Stimulated activated CD8-positive, alpha-beta memory T cell treated with anti-CD3 and anti-CD28 coated beads, Interleukin-4, amount 100 ng/mL, for 1 hour (primary cell): ENCODE measurements around the gene MRPL14.
"Not testable (repeated sequence)": the region's sequence is repeated elsewhere in the genome, so short reads cannot be mapped to it uniquely, and the experiment has no call there.

Source experiments
- DNase-seq, 2 donors: peaks; one replicate each; pipeline ENCODE4 v3.0.0-alpha.2; 2020; ENCODE audit warnings: low read depth in 2 of 2, low spot score in 1 of 2

Gene MRPL14

DNA sequence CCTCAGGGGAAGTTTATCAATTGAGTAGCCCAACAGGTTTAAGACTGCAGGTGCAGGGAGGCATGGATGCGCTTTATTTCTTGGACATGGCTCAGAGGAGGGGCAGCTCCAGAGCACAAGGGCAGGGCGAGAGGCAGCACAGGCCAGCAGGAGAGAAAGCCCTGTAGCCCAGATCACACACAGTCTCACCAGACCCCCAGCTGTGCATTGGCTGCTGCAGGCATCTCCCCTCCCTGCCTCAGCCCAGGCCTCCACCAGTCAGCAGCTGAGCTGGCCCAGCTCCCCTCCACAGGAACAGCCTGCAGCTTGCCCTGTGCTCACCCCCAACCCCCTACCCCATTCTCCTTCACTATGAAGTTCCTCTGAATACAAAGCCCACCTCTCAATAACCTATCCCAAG is 24.7 kb downstream of the MRPL14 start:
- no peak for DNase-seq

DNA sequence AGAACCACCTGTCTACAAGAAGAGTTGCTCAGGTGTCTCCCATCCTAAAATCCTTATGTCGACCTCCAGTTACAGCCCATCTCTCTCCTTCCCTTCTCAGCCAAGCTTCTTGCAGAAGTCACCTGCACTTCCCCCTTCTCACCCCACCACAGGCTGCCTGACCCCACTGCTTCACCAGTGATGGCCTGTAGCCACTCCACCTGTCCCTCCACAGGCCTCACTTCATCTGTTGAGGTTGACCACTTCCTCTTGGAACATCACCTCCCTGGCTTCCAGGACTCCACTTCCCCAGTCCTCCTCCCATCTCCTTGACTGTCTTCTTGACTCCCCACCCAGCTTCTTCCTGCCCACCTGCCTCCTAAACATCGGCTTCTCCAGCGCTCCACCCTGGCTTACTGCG is 25.4 kb downstream of the MRPL14 start:
- no peak for DNase-seq

DNA sequence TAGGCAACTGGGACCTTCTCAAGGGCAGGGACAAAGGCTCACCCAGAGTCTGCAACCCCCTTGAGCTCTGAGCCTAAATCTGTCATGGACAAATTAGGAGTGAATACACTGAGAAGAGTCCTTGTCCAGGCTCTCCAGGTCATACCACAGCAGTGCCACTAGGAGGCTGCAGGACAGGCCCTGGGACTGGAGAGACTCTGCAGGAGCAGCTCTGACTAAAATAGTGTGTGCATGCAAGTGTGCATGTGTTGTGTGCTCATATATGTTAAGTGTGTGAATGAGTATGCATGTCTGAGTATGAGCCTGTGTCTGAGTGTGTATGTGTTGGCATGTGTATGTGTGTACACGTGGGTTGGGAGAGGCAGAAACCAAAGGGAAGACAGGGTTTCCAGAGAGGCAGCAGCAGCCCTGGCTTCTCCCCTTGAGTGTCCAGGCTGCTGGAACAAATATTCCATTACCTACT is 27.1 kb downstream of the MRPL14 start:
- no peak for DNase-seq

DNA sequence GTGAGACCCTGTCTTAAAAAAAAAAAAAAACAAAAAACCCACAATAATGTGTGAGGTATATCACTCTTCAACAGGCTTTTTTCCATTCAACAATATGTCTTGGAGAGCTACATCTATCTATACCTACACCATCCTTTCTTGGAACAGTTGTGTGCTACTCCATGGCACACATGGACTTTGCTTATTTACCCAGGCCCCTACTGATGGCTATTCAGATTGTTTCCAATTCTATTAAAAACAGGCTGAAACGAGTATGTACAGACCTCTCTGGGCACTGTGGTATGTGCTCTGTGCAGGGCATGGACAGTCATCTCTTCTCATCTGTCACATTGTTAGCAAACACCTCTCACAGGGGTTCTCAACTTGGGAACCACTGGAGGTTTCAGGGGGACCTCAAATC is 28.1 kb downstream of the MRPL14 start:
- DNase-seq: no peak

DNA sequence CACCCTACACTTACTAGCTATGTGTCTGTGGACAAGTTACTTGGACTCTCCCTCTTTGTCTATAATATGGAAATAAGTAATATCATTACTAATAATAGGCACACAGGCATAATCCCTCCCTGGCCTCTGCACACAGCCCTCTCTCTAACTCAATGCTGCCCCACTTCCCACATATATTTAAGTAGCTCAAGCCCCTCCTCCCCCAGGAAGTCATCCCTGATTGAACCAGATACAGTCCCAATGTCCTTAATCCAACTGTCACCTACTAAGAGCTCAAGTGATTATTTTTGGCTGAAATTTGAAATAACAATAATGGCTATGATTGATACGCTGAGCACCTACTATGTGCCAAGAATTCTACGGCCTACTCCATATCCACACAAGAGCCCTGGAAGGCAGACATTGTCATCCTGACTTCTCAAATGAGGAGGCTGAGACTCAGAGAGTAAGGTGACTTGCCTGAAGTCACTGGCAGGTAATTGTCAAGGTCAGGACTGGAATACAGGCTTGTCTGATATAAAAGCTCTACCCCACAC is 29.4 kb downstream of the MRPL14 start:
- no peak for DNase-seq

DNA sequence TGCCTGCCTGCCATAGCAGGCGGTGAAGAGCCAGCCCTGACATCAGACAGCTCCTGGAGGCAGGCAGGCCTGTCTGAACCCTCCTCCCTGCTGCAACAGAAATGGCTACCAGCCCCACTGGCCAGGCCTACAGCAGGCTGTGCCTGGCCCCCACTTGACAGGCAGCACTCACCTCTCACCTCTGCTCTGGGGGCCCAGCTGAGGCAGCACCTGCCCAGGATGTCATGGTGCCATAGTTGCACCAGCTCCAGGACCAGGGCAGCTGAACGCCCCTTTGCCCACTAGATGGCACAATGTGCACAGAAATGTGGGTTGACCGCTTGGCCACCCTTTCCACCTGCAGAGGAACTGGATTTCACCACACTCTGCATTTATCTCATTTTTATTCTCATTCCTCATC is 30.6 kb downstream of the MRPL14 start:
- DNase-seq: peak; percentile 41 to 52

DNA sequence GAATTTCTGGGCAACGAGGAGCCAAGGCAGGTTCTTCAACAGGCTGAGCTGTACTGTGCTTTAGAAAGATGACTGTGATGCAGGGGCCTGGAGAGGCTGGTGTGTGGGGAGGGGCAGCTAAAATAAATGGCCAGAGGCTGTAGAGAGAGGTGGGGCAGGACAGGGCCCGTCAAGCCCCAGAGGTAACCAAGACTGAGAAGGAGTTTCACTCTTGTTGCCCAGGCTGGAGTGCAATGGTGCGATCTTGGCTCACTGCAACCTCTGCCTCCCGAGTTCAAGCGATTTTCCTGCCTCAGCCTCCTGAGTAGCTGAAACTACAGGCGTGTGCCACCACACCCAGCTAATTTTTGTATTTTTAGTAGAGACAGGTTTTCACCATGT is 32.0 kb downstream of the MRPL14 start:
- not testable (repeated sequence) for DNase-seq

DNA sequence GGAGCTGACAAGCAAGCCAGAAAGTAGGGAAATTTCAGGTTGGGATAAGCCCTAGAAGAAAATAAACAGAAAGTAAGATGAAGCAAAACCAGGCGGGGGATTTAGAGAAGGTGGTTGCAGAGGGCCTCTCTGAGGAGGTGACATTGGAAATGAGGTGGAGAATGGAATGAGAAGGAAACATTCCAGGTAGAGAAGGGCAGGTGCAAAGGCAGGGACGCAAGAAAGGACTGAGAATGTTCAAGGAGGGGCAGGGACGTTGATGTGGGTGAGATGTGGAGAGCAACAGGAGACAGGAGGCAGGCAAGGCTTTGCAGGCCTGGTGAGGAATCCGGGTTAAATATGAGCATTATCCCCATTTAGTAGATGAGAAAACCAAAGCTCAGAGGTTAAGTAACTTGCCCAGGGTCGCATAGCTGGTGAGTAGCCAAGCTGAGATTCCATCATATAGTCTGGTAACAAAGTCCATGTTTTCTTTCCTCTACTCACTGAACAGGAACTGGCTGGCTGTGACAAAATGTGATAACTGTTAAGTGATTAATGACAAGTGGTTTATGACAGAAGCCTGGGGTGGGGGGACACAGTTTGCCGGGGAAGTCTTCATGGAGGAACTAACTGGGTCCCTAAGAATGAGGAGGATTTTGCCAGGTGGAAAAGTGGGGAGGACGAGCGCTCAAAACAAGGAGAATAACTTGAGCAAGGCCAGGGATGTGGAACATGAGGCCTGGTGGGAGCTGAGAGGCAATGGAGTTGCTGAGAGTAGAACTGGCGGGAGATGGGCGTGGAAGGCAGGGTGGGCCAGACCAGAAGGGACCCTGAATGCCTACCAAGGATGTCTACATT is 32.6 kb downstream of the MRPL14 start:
- DNase-seq: no peak

DNA sequence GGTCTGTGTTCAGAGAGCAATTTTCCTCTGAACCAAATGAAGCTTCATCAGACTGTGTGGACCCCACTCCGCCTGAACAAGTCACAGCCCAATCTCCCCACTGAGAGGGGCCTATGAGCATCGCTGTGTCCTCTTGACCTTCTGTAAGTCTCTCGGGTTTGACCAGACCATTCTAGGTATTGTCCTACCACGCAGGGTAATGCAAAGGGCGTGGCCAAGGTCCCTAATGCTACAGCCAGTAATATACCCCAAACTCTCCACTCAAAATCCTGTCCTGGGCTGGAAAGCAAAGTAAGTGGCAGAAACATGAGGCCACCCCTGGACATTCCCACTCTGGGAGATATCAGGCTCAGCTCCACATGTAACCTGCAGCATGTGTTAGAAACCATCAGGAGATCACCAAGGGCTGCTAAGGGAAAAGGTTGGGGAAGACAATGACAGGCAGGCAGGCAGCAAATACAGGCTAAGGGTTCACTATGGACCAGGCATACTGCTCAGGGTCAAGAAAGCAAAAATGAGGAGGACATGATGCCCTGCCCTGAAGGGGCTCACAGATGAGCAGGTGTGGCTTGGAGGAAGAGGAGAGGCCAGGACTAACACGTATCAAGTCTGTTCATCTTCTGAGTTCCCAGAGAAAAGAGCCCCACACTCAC is 33.4 kb downstream of the MRPL14 start:
- DNase-seq: no peak

DNA sequence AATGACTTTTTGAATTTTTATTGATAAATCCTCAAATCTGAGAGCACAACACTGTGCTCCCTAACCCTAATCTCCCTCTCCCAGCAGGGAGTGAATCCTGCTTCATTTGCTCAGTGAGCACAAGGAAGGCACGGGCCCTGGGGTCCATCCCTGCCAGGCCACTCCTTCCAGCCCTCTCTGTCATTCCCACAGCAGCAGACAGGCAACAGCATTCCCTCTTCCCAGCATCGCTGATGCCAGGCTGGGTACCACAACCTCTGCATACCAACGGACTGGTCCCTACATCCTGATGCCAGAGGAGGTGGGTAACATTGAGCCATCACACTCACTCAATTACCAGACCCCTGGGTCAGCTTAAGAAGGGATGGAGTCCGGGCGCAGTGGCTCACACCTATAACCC is 34.2 kb downstream of the MRPL14 start:
- DNase-seq: no peak

DNA sequence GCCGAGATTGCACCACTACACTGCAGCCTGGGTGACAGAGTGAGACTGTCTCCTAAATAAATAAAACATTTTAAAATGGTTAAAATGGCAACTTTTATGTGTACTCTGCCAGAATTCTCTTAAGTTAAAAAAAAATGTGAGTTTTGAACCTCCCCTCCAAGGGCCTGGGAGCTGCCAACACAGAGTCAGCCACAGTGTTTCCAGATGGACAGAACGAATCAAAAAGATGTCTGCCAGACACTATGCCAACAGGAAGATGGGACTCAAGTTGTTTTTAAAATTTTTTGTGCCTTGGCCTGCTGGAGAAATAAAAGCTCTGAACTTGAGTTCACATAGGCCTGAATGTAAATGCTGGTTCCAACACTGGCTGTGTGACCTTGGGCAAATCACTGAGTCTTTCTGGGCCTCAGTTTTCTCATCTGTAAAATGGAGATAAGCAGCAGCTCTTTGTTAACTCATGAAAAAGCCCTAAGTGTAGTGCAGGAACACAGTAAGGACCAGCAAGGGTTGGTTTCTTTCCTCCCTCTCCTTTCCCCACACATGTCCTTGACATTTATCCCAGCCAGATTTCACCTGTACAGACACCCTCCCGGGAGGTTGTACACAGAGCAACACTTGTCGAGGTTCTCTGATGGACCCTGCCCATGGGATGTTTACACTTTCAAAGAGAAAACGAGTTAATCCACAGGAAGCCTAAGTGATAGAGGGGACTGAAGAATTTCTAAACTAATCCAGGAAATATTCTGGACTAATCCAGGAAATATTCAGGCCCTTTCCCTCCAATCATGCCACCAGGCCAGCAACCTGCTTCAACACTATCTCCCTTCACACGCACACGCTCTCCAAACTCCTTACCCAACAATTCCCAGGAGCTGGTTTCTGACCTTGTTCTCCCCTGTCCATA is 35.0 kb downstream of the MRPL14 start:
- no peak for DNase-seq

DNA sequence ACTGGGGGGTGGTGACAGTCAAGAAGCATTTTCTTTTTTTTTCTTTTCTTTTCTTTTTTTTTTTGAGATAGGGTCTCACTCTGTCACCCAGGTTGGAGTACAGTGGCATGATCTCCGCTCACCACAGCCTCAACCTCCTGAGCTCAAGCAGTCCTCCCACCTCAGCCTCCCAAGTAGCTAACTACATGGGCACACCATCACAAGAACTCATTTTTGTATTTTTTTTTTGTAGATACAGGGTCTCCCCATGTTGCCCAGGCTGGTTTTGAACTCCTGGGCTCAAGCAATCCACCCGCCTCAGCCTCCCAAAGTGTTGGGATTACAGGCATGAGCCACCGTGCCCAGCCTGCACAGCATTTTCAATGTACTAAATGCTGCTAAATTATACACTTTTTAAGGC is 35.9 kb downstream of the MRPL14 start:
- DNase-seq: not testable (repeated sequence)

DNA sequence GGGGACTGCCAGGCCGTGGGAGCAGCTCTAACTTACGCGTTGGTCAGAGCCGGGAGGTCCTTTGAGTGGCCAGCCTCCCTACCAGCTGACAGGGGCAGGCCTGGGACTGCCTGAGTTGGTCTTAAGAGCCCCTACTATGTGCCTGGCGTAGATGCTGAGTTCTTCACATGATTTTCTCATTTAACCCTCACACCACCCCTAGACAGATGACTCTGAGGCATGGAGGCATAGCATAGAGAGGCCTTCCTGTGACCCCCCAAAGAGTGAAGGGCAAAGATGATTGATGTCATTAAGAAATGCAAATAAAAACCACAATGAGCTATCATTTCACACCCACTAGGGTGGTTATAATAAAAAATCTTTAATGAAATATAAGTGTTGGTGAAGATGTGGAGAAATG is 36.8 kb downstream of the MRPL14 start:
- DNase-seq: no peak

DNA sequence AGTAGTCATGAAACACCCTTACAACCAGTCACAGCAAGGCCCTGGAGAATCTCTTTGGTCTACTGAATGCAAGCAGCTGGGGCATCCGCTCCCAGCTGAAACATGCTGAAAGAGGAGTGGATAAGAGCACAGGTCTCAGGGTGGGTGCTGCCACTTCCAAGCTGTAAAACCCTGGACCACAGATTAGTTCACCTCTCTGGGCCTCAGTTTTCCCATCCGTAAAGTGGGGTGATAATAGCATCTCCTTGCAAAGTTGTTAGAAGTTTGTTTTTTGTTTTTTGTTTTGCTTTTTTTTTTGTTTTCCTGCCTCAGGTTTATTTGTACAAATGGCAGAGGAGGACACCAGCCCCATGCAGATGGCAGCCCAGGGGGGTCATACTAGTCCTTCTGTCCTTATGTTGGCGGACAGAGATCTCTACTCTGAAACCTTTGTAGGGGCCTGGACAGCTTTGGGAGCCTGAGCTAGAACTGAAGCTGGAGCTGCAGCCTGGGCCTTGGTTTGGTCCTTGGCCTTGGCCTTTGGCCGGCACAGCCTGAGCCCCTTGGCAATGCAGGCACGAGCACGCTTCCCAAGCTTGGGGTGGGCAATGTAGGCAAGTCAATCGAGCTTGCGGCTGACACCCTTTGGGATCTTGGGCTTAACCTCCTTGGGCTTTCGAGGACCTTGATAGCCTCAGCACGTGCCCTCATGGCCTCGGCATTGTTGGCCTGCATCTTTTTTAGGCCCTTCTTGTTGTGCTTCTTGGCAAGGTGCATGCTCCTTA is 38.2 kb downstream of the MRPL14 start:
- no peak for DNase-seq

DNA sequence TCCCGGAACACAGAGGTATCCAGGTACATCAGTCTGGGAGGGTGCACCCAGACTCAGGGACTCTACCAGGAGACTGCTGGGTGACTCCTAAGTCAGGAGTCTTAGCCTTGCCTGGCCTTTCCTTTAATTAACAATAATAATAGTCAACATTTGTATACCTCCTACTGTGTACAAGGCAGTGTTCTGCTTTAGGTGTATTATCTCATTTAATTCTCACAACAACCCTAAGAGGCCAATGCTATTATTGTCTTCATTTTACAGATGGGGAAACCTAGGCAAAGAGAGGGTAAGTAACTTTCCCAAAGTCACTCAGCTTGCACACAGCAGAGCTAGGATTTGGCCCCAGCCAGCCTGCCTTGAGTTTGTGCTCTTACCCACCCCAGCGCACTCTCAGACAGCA is 39.6 kb downstream of the MRPL14 start:
- DNase-seq: no peak

DNA sequence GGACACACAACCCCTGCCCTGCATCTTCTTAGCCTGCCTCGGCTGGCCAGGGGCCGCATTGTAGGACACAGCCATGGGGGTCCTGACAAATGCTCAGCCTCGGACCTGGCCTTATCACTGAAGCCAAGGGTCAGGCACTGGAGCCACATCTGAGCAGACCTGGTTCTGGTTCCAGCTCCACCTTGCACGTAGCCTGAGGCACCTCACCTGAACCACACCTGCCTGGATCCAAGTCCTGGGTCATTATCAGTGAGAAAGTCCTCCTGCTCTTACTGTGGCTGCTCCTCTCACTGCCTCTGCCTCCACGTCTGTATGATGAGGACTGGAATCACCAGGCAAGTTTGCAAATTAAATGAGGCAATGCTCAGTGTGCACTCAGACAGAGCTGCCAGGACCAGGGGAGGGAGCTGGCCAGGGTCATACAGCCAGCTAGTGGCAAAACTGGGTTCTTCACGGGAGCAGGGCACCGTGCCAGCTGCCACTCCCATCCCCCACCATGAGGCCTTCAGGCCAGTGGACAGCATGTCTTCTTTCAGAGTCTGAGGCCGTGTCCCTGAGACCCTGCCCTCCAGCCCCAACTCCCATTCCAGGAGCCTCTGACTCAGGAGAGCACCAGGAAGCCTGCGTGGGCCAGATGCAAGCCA is 40.2 kb downstream of the MRPL14 start:
- DNase-seq: no peak

DNA sequence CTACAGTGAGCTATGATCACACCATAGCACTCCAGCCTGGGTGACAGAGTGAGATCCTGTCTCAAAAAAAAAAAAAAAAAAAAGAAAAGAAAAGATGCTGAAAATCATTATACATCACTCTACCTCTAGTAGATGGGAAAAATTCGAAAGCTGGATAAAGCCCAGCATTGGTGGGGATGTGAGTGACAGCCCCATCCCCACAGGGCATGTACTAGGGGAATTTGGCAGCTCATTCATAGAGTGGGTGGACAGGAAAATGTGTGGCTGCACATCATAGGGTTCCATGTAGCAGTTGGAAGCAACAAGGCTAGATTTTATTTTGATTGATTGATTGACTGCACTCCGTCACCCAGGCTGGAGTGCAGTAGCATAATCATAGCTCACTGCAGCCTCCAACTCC is 42.0 kb downstream of the MRPL14 start:
- DNase-seq: no peak

DNA sequence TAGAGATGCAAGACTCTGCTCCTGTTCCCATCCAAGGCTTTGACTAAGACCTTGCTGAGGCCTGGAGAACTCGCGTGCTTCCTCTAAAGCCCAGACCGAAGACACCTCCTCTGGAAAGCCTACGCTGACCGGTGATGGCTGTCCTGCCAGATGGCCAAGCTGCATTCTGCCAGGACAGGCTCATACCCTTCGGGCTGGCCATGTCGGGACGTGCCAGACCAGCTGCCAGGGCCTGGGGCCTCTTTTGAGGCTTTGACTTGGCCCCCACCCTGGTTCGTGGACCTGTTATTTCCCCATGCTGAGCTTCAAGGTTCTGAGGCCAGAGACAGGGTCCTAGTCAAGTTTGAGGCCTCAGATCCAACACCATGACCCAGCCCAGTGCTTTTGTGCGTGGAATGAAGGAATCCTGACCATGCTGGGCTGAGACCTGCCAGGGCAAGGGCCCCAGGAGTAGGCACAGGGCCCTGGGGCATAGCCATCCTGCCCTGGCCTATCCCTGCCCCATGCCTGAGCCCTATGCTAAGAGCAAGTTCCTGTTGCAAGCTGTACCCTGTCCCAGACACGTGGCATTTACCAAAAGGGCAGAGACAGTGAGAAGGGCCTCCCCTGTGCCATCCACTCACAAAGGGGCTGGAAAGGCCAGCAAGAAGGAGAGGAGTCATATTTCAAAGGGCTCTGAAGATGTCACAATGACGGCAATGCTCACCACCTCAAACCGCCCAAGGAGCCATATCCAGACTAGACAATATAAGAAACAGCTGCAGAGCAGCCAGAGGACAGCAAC is 42.8 kb downstream of the MRPL14 start:
- DNase-seq: no peak

DNA sequence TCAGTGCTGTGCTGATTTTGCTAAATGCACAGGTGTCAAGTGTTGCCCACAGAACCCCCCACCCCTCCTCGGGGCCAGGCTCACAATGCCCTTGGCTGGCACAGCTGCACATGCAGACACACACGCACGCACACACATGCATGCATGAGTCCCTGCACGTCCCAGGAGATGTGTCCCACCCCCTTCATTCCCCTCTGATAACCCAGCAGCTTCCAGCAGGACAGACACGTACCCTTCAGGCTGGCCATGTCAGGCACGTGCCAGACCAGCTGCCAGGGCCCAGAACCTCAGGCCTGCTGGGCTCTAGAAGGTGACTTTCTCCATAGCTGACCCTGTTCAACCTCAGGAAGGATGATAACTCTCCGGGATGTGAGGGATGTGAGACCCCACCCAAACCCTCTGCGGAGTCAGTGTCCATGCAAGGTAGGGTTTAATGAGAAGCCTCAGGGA is 44.4 kb downstream of the MRPL14 start:
- DNase-seq: no peak
